CD4-positive, alpha-beta T cell treated with Interleukin-17A for 1 hour (primary cell): ENCODE results near the gene RPH3AL.
"Not testable (repeated sequence)": the region's sequence is repeated elsewhere in the genome, so short reads cannot be mapped to it uniquely, and the experiment has no call there.

Experiments
- DNase-seq: peaks from one replicate; pipeline ENCODE4 v3.0.0-alpha.2; 2020

Gene RPH3AL

DNA sequence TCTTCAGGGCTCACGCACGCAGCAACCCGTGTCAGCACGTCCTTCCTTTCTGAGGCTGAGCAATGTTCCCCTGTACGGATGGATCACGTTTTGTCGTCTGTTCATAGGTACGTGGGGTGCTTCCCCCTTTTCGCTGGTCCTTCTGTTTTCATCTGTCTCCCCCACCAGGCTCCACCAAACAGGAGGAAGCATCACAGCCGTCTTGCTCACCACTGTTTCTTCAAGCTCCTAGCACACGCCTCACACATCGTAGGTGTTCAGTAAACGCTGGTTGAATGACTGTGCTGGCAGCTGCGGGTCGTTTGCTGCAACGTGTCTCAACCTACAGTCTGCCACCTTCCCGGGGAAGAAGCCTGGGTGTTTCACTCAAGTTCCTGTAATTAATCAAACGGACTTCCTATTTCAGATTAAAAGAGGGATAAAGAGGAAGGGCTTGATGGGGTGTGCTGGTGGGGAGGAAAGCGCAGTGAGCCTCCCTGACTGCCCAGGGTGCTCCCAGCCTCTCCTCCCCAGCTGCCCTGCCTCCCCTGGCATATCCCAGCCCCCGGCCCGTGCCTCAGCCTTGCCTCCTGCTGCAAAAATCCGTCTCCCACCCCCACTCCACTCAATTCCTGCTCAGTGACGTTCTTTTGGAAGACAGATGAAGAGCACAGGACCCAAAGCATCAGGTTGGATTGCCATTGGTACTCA is 94.4 kb downstream of the RPH3AL start:
- no peak for DNase-seq

GRCh38 chr17:253091-253846 is 99.3 kb downstream of the RPH3AL start:
- DNase-seq: no peak

DNA sequence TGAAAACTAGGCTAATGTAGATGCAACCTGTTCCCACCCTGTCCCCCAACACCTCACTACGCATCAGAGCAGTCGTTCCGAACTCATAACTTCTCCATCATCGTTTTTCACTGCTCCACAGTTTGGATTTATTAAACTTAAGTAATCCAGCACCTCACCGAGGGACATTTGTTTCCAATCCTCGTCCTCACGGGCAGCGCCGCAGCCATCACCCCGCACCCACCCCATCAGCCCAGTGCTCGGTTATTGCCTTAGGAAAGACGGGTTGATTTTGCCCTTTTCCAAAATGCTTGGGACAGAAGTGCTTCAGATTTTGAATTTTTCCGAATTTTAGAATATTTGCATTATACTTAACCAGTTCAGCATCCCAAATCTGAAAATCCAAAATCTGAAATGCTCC is 100.2 kb downstream of the RPH3AL start:
- no peak for DNase-seq

GRCh38 chr17:251531-251930 is 101.1 kb downstream of the RPH3AL start:
- DNase-seq: no peak

GRCh38 chr17:250487-251300 is 101.9 kb downstream of the RPH3AL start:
- DNase-seq: no peak

GRCh38 chr17:249236-249993 is 103.2 kb downstream of the RPH3AL start:
- no peak for DNase-seq

GRCh38 chr17:248337-249235 is 104.0 kb downstream of the RPH3AL start:
- DNase-seq: no peak

GRCh38 chr17:247767-248166 is 104.8 kb downstream of the RPH3AL start:
- no peak for DNase-seq

GRCh38 chr17:246851-247421 is 105.7 kb downstream of the RPH3AL start:
- DNase-seq: no peak

DNA sequence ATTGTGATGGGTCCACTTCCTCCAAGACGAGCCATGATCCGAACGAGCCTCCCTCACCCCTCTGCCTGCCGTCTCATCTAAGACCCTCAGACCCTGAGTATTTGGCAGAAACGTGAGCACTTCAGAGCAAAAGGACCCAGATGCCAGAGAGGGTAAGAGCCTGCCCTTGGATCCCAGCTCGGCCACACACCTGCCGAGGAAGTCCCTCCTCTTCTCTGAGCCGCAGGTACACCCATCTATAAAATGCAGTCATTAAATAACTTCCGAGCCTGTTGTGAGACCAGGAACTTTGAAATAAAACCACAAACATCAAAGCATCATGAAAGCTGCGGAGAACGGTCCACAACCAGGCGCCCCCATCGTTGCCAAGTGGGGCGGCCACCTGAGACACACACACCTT is 106.4 kb downstream of the RPH3AL start:
- no peak for DNase-seq

DNA sequence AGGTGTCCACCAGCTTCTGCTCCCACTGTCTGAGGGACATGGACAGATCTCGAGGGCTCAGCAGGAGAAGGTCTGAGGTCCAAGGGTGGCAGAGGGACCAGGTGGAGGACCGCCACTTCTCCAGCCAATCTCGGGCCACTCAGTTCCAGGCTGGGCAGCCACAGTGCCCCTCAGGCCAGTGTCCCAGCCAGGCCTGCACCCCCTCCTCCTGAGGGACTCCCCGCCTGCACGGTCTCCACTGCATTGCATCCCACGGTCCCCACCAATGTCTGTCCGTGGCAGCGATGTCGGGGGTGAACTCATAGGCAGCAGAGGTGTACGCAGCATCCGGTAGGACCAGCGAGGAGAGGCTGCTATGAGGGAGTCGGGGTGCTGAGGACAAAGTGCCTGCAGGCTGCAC is 107.0 kb downstream of the RPH3AL start:
- no peak for DNase-seq

DNA sequence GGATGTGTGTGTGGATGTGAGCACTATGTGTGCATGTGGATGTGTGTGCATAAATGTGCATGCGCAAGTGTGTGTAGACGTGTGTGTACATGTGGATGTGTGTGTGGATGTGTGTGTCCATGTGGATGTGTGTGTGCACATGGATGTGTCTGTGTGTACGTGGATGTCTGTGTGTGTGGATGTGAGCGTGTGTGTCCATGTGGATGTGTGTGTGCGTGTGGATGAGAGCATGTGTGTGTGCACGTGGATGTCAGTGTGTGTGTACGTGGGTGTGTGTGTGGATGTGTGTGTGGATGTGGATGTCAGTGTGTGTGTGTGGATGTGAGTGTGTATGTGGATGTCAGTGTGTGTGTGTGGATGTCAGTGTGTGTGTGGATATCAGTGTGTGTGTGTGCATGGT is 107.6 kb downstream of the RPH3AL start:
- DNase-seq: no peak

GRCh38 chr17:243924-244323 is 108.7 kb downstream of the RPH3AL start:
- not testable (repeated sequence) for DNase-seq

DNA sequence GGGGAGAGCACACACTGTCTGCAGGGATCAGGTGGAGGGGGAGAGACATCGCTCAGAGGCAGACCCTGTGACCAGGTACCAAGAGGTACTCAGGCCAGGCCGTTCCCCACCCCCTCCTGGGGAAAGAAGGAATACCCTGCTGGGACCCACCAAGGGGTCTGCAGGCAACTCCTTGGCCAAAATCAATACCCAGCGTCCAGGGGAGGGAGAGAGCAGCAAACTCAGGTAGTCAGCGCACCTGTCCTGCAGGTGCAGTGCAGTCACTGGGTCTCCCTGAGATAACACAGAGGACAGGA is 113.7 kb downstream of the RPH3AL start:
- DNase-seq: no peak

GRCh38 chr17:238071-238963 is 114.3 kb downstream of the RPH3AL start:
- no peak for DNase-seq

DNA sequence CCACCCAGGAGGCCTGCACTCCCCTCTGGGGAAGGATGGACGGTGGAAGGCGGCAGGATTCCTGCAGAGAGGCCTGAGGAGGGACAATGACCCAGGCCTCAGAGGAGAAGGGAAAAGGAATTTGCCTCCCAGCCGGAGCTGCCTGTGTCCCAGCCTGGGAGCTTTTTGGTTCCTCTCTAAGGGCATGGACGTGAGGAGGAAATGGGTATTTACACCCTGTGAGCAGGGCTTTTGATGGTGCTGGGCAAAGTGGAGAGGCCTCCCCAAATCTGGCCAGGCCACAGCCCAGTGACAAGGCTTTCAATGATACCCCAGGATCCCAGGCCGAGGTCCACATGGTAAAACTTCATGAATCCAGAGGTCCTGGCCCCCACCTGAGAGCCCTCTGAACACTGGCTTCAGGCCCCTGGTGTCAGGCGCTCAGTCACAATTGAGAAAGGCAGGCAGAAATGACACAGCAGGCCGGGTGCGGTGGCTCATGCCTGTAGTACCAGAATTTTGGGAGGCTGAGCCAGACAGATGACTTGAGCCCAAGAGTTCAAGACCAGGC is 115.1 kb downstream of the RPH3AL start:
- no peak for DNase-seq

GRCh38 chr17:236641-237405 is 115.8 kb downstream of the RPH3AL start:
- DNase-seq: no peak

DNA sequence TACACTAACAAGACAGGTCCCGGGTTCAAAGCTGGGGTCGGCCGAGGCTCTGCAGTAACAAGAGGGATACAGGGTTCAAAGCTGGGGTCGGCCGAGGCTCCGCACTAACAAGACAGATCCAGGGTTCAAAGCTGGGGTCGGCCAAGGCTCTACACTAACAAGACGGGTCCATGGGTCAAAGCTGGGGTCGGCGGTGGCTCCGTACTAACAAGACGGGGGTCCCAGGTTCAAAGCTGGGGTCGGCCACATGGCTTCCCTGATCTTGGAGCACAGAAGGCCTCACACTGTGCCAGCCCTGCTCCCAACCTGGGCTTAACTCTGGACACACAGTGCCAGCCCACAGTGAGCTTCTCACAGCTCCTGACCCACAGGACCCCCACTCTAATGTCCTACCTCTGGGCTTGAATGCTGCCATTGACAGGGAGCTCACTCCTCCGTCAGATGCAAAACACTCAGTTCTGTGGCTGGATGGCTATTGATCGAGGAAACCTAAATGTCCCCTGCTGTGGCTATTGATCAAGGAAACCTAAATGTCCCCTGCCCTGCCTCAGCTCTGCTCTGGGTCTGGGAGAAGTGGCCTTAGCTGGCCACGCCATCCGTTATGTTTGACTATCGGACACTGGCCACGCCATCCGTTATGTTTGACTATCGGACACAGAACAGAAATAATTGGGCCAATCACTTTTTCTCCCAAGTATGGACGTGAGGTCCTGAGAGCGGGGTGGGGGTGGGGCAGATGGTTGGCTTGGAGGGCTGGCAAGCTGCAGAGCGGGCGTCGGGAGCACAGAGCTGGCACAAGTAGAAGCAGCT is 116.6 kb downstream of the RPH3AL start:
- no peak for DNase-seq
